Measurements from ENCODE around the gene SRSF1. TPM values are rescaled to one million over a fixed set of nuclear protein-coding genes. Genes with fewer than 3 reads are reported as not detected.
"Not testable (repeated sequence)": the region's sequence is repeated elsewhere in the genome, so short reads cannot be mapped to it uniquely, and the experiment has no call there.

SRSF1 gene
- total RNA-seq, 1 donor from 2014 or later: 153 TPM

- Histone ChIP-seq H3K36me3 (no peaks in the 10 kb centered on the region), H3K9me3 (no peaks in the 10 kb centered on the region), H3K27me3 (no peaks in the 10 kb centered on the region), H3K27ac (no peak overlapping the region), H3K4me1 (no peaks in the 10 kb centered on the region), H3K4me3 (no peak overlapping the region)
- no peak for TF ChIP-seq CTCF (IDR thresholded peaks at IDR 0.05)
- DNase-seq (no peak), ATAC-seq (peak; percentile 40)
- intact Hi-C loops (cut with DNase I): no loop called here
Measured at GRCh38 chr17:58051468-58051867, 44.4 kb upstream of the SRSF1 start.

- ATAC-seq (no peak), DNase-seq (no peak)
- H3K4me3 ChIP-seq: no peak overlapping the region
- intact Hi-C loops (cut with DNase I): no loop called here
- H3K4me1 ChIP-seq: no peaks in the 10 kb centered on the region
- no peaks in the 10 kb centered on the region for H3K9me3 ChIP-seq
- H3K36me3 ChIP-seq: no peaks in the 10 kb centered on the region
- no peaks in the 10 kb centered on the region for H3K27me3 ChIP-seq
- TF ChIP-seq CTCF (IDR thresholded peaks at IDR 0.05): no peak
- no peak overlapping the region for H3K27ac ChIP-seq
Measured at GRCh38 chr17:58050966-58051365, 43.9 kb upstream of the SRSF1 start.

GRCh38 chr17:58049533-58049932 lies 42.5 kb upstream of the SRSF1 start:
- intact Hi-C loops (cut with DNase I): no loop called here
- no peaks in the 10 kb centered on the region for H3K4me1 ChIP-seq
- H3K36me3 ChIP-seq: no peaks in the 10 kb centered on the region
- H3K9me3 ChIP-seq: no peaks in the 10 kb centered on the region
- no peak for TF ChIP-seq CTCF (IDR thresholded peaks at IDR 0.05)
- ATAC-seq: no peak
- H3K4me3 ChIP-seq: no peak overlapping the region
- no peaks in the 10 kb centered on the region for H3K27me3 ChIP-seq
- no peak overlapping the region for H3K27ac ChIP-seq
- DNase-seq: no peak

GRCh38 chr17:58047376-58048150 lies 40.5 kb upstream of the SRSF1 start:
- intact Hi-C loops (cut with DNase I): no loop called here
- ATAC-seq: no peak
- TF ChIP-seq CTCF (IDR thresholded peaks at IDR 0.05): no peak
- Histone ChIP-seq H3K27ac (no peak overlapping the region), H3K4me1 (no peaks in the 10 kb centered on the region), H3K27me3 (no peaks in the 10 kb centered on the region), H3K9me3 (no peaks in the 10 kb centered on the region), H3K4me3 (no peak overlapping the region), H3K36me3 (no peaks in the 10 kb centered on the region)
- DNase-seq: no peak

- Histone ChIP-seq H3K27ac (no peak overlapping the region), H3K36me3 (no peaks in the 10 kb centered on the region), H3K4me3 (no peak overlapping the region), H3K9me3 (no peaks in the 10 kb centered on the region), H3K4me1 (no peaks in the 10 kb centered on the region), H3K27me3 (no peaks in the 10 kb centered on the region)
- intact Hi-C loops (cut with DNase I): no loop called here
- no peak for ATAC-seq
- TF ChIP-seq CTCF (IDR thresholded peaks at IDR 0.05): no peak
- no peak for DNase-seq
Measured at GRCh38 chr17:58046239-58047094, 39.4 kb upstream of the SRSF1 start.

GRCh38 chr17:58044256-58044655 lies 37.2 kb upstream of the SRSF1 start:
- H3K36me3 ChIP-seq; intact Hi-C loops (cut with DNase I); ATAC-seq; H3K9me3 ChIP-seq; H3K4me3 ChIP-seq; H3K27me3 ChIP-seq; H3K4me1 ChIP-seq; DNase-seq; H3K27ac ChIP-seq: not testable (repeated sequence)
